ENCODE results near the gene DDX54.
"Not testable (repeated sequence)": the region's sequence is repeated elsewhere in the genome, so short reads cannot be mapped to it uniquely, and the experiment has no call there.

DDX54 gene

GRCh38 chr12:113221181-113221996 is 36.1 kb upstream of the DDX54 start, which contains the start of gene TPCN1:
Gene TPCN1 (plus strand): TSS chr12:113221464. CDS start chr12:113226853, 5,389 bp downstream.
- DNase-seq: peak; percentile 100
- in situ Hi-C loops (cut with HindIII; ENCODE audit: low pct_ligation_motif_present, low pct_unique_long_range_greater_than_20kb, low sequenced_read_pairs): no loop called here

- in situ Hi-C loops (cut with HindIII; ENCODE audit: low pct_ligation_motif_present, low pct_unique_long_range_greater_than_20kb, low sequenced_read_pairs): no loop called here
- DNase-seq: peak; percentile 37
These were observed 35.4 kb upstream of the DDX54 start for GRCh38 chr12:113220593-113221180.

- no peak for DNase-seq
- in situ Hi-C loops (cut with HindIII; ENCODE audit: low pct_ligation_motif_present, low pct_unique_long_range_greater_than_20kb, low sequenced_read_pairs): no loop called here
These were observed 30.7 kb upstream of the DDX54 start for GRCh38 chr12:113216027-113216426.

- in situ Hi-C loops (cut with HindIII; ENCODE audit: low pct_ligation_motif_present, low pct_unique_long_range_greater_than_20kb, low sequenced_read_pairs): no loop called here
- DNase-seq: peak; percentile 99
These were observed 29.7 kb upstream of the DDX54 start for GRCh38 chr12:113214895-113215400.

GRCh38 chr12:113211160-113211559 is 25.9 kb upstream of the DDX54 start:
- in situ Hi-C loops (cut with HindIII; ENCODE audit: low pct_ligation_motif_present, low pct_unique_long_range_greater_than_20kb, low sequenced_read_pairs): no loop called here
- DNase-seq: no peak

GRCh38 chr12:113208041-113208934 is 23.0 kb upstream of the DDX54 start:
- in situ Hi-C loops (cut with HindIII; ENCODE audit: low pct_ligation_motif_present, low pct_unique_long_range_greater_than_20kb, low sequenced_read_pairs): no loop called here
- no peak for DNase-seq

- DNase-seq: no peak
- in situ Hi-C loops (cut with HindIII; ENCODE audit: low pct_ligation_motif_present, low pct_unique_long_range_greater_than_20kb, low sequenced_read_pairs): no loop called here
These were observed 22.3 kb upstream of the DDX54 start for GRCh38 chr12:113207613-113208040.

- in situ Hi-C loops (cut with HindIII; ENCODE audit: low pct_ligation_motif_present, low pct_unique_long_range_greater_than_20kb, low sequenced_read_pairs); DNase-seq: not testable (repeated sequence)
These were observed 21.5 kb upstream of the DDX54 start for GRCh38 chr12:113206802-113207201.

- in situ Hi-C loops (cut with HindIII; ENCODE audit: low pct_ligation_motif_present, low pct_unique_long_range_greater_than_20kb, low sequenced_read_pairs): no loop called here
- DNase-seq: peak; percentile 64
These were observed 19.5 kb upstream of the DDX54 start for GRCh38 chr12:113204804-113205203.

GRCh38 chr12:113203852-113204760 is 18.8 kb upstream of the DDX54 start:
- no peak for DNase-seq
- in situ Hi-C loops (cut with HindIII; ENCODE audit: low pct_ligation_motif_present, low pct_unique_long_range_greater_than_20kb, low sequenced_read_pairs): no loop called here

- in situ Hi-C loops (cut with HindIII; ENCODE audit: low pct_ligation_motif_present, low pct_unique_long_range_greater_than_20kb, low sequenced_read_pairs): no loop called here
- DNase-seq: no peak
These were observed 17.2 kb upstream of the DDX54 start for GRCh38 chr12:113202300-113203075.

- in situ Hi-C loops (cut with HindIII; ENCODE audit: low pct_ligation_motif_present, low pct_unique_long_range_greater_than_20kb, low sequenced_read_pairs): no loop called here
- no peak for DNase-seq
These were observed 16.2 kb upstream of the DDX54 start for GRCh38 chr12:113201187-113202177.

GRCh38 chr12:113200021-113200797 is 14.9 kb upstream of the DDX54 start:
- in situ Hi-C loops (cut with HindIII; ENCODE audit: low pct_ligation_motif_present, low pct_unique_long_range_greater_than_20kb, low sequenced_read_pairs): no loop called here
- DNase-seq: no peak

GRCh38 chr12:113198296-113198695 is 13.0 kb upstream of the DDX54 start:
- peak; percentile 65 for DNase-seq
- in situ Hi-C loops (cut with HindIII; ENCODE audit: low pct_ligation_motif_present, low pct_unique_long_range_greater_than_20kb, low sequenced_read_pairs): no loop called here

GRCh38 chr12:113197518-113198077 is 12.3 kb upstream of the DDX54 start:
- in situ Hi-C loops (cut with HindIII; ENCODE audit: low pct_ligation_motif_present, low pct_unique_long_range_greater_than_20kb, low sequenced_read_pairs): no loop called here
- no peak for DNase-seq
